Stomach (tissue), 4 donors: ENCODE measurements around the gene RAB6B.

Experiments used
- POLR2A ChIP-seq, 4 donors: fragments of 450-650 bp; IDR thresholded peaks; one replicate each; pipeline ENCODE4 v1.6.1; 2016; ENCODE audit warnings: antibody characterized with exemption in 4 of 4, control low read depth in 2 of 4, mild to moderate bottlenecking in 1 of 4, moderate library complexity in 1 of 4
- POLR2AphosphoS5 ChIP-seq, 3 donors: sonication (generic); formaldehyde crosslinking; IDR thresholded peaks; one replicate each; pipeline ENCODE4 v1.6.1; 2016; ENCODE audit warnings: antibody characterized with exemption in 3 of 3
- TF ChIP-seq, protein P1 (sequence below), 7 experiments: fragments of 450-650 bp in 4 of 7; fragments of 200-600 bp in 3 of 7; sonication (generic) in 3 of 7; IDR thresholded peaks; one replicate each; pipeline ENCODE4 v1.5.1; 2016 to 2019; ENCODE audit warnings: antibody characterized with exemption in 7 of 7, control low read depth in 2 of 7, mild to moderate bottlenecking in 1 of 7

GRCh38 chr3:133901083-133901482, 5.4 kb upstream of the RAB6B start:
- TF ChIP-seq, protein P1, sequence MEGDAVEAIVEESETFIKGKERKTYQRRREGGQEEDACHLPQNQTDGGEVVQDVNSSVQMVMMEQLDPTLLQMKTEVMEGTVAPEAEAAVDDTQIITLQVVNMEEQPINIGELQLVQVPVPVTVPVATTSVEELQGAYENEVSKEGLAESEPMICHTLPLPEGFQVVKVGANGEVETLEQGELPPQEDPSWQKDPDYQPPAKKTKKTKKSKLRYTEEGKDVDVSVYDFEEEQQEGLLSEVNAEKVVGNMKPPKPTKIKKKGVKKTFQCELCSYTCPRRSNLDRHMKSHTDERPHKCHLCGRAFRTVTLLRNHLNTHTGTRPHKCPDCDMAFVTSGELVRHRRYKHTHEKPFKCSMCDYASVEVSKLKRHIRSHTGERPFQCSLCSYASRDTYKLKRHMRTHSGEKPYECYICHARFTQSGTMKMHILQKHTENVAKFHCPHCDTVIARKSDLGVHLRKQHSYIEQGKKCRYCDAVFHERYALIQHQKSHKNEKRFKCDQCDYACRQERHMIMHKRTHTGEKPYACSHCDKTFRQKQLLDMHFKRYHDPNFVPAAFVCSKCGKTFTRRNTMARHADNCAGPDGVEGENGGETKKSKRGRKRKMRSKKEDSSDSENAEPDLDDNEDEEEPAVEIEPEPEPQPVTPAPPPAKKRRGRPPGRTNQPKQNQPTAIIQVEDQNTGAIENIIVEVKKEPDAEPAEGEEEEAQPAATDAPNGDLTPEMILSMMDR (IDR thresholded peaks at IDR 0.05): peak in 1 of 7 experiments; percentile 12
- TF ChIP-seq POLR2A (IDR thresholded peaks at IDR 0.05) (no peak), POLR2AphosphoS5 (IDR thresholded peaks at IDR 0.05) (no peak)
